SK-MEL-5 (cell line): ENCODE data around the gene STK25. TPM values are rescaled to one million over a fixed set of nuclear protein-coding genes. Genes with fewer than 3 reads are reported as not detected.

ENCODE experiments used
- DNase-seq: peaks from one replicate; pipeline ENCODE4 v3.0.0-alpha.2; 2016; ENCODE audit warnings: low read depth, low spot score
- in situ Hi-C: cut with HindIII; loops from 2 replicates; pipeline ENCODE4 v1.10.0; 2016; ENCODE audit warnings: low sequenced_read_pairs, high pct_unique_total_duplicates, low pct_unique_long_range_greater_than_20kb
- total RNA-seq: library from RNA; depleted of rRNA; stranded (reverse); fragments of >200 nt; shearing (Covaris generic); gene quantifications from 2 replicates; pipeline ENCODE4 v1.2.3, GENCODE V29; 2014

STK25 gene
- total RNA-seq, 1 experiment from 2014 or later, result 64.2 TPM

DNA sequence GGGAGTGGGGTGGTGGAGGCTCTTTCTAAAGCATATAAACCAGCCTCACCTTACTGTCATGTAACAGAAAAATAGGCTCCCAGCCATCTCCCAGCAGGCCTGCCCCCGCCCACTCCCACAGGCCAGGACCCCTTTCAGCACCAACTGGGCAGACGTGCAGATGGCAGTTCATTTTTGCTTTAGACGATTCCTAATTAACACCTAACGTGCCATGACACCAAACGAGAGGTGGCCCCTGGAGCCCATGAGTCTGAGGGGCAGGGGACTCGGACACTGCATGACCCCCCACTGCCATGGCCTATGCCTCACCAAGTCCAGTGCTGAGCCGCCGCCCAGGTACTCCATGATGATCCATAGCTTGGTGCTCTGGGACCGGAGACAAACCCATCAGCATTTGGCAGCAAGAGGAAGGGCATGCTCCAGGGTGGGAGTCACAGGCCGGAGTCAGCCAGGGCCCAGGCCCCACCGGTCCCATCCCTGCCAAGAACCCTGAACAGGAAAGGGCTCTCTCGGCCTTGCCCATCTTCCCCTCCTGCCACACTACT is 7.9 kb downstream of the STK25 start:
- DNase-seq, result no peak
- in situ Hi-C loops, result no loop called here

- DNase-seq, result no peak
- in situ Hi-C loops, result no loop called here
Observed at GRCh38 chr2:241500016-241500415, 8.4 kb downstream of the STK25 start.

DNA sequence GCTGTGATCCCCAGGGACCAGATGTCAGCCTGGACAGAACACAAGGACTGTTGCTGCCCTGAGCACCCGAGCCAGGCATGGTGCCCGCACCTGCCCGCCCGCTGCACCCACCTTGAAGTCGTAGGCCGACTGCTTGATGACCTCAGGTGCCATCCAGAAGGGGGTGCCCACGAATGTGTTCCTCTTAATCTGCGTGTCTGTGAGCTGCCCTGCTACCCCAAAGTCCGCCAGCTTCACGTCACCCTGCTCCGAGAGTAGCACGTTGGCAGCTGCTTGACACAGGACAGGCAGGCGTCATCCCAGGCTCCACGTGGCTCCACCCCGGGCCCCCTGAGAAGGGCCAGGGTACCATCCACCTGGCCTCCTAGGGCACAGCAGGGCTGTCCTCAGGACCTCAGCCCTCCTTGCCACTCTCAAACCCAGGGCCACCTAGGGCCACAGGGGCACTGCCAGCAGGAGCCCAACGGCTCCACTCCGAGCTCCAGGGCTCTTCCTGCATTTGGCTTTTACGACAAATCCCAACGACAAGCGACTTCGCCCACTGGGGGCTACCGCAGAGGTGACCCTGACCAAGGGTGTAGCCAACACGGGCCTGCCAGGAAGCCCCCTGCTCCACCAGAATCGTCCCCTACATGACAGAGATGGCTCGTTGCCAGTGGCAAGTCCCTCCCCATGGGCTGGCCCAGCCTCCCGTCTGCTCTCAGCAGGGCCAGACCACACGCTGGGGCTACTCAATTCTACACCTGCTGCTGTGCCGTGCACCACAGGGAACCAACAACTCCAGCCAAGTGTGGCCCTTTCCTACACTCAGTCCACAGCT is 9.0 kb downstream of the STK25 start:
- in situ Hi-C loops, result no loop called here
- no peak for DNase-seq

DNA sequence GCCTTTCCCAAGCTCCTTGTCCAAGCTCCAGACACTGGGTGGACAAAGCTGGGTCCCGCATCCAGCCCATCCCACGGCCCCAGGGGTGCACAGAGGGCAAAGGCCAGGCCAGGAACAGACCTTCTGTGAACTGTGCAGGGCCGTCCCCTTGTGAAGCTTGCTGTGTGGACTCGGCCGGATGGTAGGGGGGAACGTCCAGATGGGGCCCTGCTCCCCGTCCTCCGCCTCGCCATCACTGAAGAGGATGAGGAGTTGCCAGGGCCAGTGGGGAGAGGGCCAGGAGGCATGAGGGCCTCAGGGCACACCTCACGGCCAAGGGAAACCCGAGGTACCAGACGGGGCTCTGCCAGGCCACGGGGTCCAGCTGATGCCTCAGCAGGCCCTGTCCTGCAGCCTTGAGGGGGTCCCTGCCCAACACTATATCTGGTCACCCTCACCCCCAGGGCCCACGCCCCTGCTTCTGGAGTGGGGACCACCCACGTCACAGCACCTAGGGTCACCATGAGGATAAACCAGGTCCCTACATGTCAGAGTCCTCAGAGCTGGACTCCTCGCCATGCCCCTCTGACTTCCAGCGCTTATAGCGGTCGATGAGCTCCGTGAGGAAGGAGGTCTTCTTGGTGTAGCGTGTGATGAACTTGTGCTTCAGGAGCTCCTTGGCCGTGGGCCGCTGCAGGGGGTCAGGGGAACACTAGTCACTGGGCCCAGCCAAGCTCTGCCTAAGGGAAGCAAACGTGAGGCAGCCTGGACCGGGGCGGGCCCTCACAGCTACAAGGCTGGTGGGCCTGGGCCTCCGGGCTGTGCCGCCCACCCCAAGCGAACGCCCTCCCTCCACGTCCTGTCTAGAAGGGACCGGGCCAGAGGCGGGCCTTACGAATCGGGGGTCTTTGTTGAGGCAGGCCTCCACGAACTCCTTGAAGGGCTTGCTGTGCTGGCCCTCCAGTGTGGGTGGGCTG is 10.0 kb downstream of the STK25 start:
- in situ Hi-C loops, result no loop called here
- DNase-seq, result no peak

- no peak for DNase-seq
- in situ Hi-C loops, result no loop called here
Observed at GRCh38 chr2:241496904-241497877, 11.2 kb downstream of the STK25 start.

GRCh38 chr2:241496003-241496707 is 12.2 kb downstream of the STK25 start:
- DNase-seq, result no peak
- in situ Hi-C loops, result no loop called here

GRCh38 chr2:241495172-241496002 is 13.0 kb downstream of the STK25 start:
- no peak for DNase-seq

GRCh38 chr2:241494311-241494908 is 14.0 kb downstream of the STK25 start:
- in situ Hi-C loops, result no loop called here

More at GRCh38 chr2:241495172-241496002, 13.0 kb downstream of the STK25 start:
- in situ Hi-C loops, result no loop called here

GRCh38 chr2:241493092-241493491 is 15.3 kb downstream of the STK25 start:
- in situ Hi-C loops, result no loop called here
- no peak for DNase-seq

More at GRCh38 chr2:241494311-241494908, 14.0 kb downstream of the STK25 start:
- DNase-seq, result no peak

DNA sequence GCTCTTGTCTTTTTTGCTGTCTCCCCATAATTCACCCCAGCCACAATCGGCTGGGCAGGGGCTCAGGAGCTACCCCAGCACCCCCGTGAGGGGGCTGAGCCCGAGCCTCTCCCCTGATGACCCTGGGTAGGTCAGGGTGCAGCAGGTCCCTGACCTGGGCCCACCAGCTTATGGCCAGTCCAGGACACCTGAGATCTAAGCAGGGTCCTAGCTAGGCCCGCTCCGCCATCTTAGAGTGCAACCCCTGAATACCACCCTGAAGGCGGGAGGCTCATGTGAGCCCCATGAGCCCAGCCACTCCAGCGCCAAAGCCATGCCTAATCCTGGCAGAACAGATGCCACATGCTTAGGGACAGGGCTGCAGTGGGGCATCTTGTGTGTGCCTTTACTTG is 16.2 kb downstream of the STK25 start:
- DNase-seq, result no peak
- in situ Hi-C loops, result no loop called here

- in situ Hi-C loops, result no loop called here
Observed at GRCh38 chr2:241491549-241492173, 16.7 kb downstream of the STK25 start.

GRCh38 chr2:241490825-241491506 is 17.4 kb downstream of the STK25 start:
- in situ Hi-C loops, result no loop called here
- DNase-seq, result no peak

More at GRCh38 chr2:241491549-241492173, 16.7 kb downstream of the STK25 start:
- DNase-seq, result no peak

DNA sequence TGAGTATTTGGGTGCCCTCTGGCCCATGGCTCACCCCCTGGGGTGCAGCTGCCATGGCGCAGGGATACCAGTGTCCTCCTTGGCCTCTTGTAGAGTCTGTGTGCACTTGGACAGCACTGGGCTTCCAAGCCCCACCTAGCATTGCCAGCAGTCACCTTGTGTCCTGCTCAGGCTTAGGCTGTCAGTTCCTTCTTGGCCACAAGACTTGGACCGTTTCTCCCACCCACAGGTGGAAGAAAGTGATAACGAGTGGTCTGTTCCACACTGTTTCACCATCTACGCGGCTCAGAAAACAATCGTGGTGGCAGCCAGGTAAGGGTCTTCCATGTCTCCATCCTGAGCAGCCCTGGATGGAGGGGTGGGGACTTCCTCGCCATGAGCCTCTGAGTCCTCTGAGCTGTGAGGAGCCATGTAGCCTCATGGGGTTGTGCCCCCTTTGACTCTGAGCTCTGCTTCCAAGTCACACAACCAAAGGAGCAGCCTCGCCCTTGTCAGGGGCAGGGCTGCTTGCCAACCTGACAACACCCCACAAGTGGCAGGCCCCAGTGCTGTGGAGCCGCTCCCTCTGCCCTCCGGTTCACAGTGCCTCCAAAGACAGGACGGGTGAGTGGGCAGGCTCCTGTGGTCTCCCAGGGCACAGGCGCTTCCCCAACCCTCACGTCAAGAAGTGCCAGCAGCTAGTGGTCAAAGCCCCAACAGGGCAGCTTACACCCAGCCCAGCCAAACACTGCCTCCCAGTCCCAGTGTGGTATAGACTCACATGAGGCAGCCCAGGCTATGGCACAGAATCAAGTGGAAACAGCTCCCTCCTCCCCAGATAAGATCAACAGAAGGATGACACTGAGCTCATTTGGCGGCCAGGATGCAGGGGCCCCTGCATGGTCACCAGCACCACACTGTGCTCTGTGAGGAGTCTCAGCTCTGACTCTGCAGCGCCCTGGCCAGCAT is 18.4 kb downstream of the STK25 start:
- DNase-seq, result no peak
- in situ Hi-C loops, result no loop called here

- in situ Hi-C loops, result no loop called here
Observed at GRCh38 chr2:241489088-241489487, 19.3 kb downstream of the STK25 start.

More at GRCh38 chr2:241489088-241489487, 19.3 kb downstream of the STK25 start:
- no peak for DNase-seq
